Measurements from ENCODE around the gene BCL2L2. TPM values are rescaled to one million over a fixed set of nuclear protein-coding genes. Genes with fewer than 3 reads are reported as not detected.

BCL2L2 gene
- total and polyA plus RNA-seq, 2 of the 8 experiments (the other 6 are each of a cell fraction or from before 2014, with no cell fraction given): 9.3 to 13.8 TPM

GRCh38 chr14:23361320-23361719 lies 54.7 kb downstream of the BCL2L2 start (continued):
- TF ChIP-seq SUZ12 (IDR thresholded peaks at IDR 0.05; ENCODE audit: low read length) (no peak), NANOG (IDR thresholded peaks at IDR 0.05; ENCODE audit: insufficient read depth, low read depth, low read length, poor library complexity, severe bottlenecking) (no peak), RBBP5 (IDR thresholded peaks at IDR 0.05; ENCODE audit: borderline replicate concordance, low read depth, low read length) (no peak), CHD7 (IDR thresholded peaks at IDR 0.05; ENCODE audit: insufficient replicate concordance, low read length) (no peak), JUN (IDR thresholded peaks at IDR 0.05; ENCODE audit: low read depth, low read length) (no peak), MAFK (IDR thresholded peaks at IDR 0.05; ENCODE audit: low read depth, low read length) (no peak), E2F6 (IDR thresholded peaks at IDR 0.05) (no peak)

Measured in H1 (cell line).